Colonic mucosa (tissue), 4 donors: ENCODE data around the gene SHLD1. TPM values are rescaled to one million over a fixed set of nuclear protein-coding genes. Genes with fewer than 3 reads are reported as not detected.

Experiments used
- DNase-seq: peaks from one replicate; pipeline ENCODE4 v3.0.0-alpha.2; 2020
- H3K27ac ChIP-seq: fragments of 200-600 bp; one replicate; pipeline ENCODE4 v1.8.0; 2021
- H3K27me3 ChIP-seq: fragments of 200-600 bp; one replicate; pipeline ENCODE4 v1.8.0; 2021
- H3K36me3 ChIP-seq: fragments of 200-600 bp; one replicate; pipeline ENCODE4 v1.8.0; 2021
- H3K4me1 ChIP-seq: fragments of 200-600 bp; one replicate; pipeline ENCODE4 v1.8.0; 2021; ENCODE audit warnings: mild to moderate bottlenecking
- H3K4me3 ChIP-seq: fragments of 200-600 bp; one replicate; pipeline ENCODE4 v1.8.0; 2021
- H3K9ac ChIP-seq, 2 donors: one replicate each; pipeline ENCODE4 v1.7.0; 2013; ENCODE audit warnings: control low read depth in 2 of 2, low read depth in 2 of 2, low read length in 2 of 2
- H3K9me3 ChIP-seq: fragments of 200-600 bp; one replicate; pipeline ENCODE4 v1.8.0; 2021
- CTCF ChIP-seq: fragments of 200-600 bp; IDR thresholded peaks from one replicate; pipeline ENCODE4 v1.8.0; 2022; ENCODE audit warnings: antibody characterized with exemption, mild to moderate bottlenecking
- intact Hi-C: fragments of 100-400 bp; cut with DNase I; formaldehyde crosslinking; loops from one replicate; pipeline ENCODE4 v1.14.1; 2022
- total RNA-seq, 2 donors: library from RNA; stranded (reverse); fragmentation: NEBNext Ultra II Directional in 1 of 2; extraction: Animal tissue kit (Norgen Biotek cat#: 25700) in 1 of 2; gene quantifications; one replicate each; pipeline ENCODE4 v1.2.1, GENCODE V29; 2021
- donor health status: healthy.
- donor health status: DM: no; HTN: no; CAD: no.
- donor health status: DM: no; HTN: no; CAD: no.

Gene SHLD1
- total RNA-seq, 2 donors from 2014 or later: 4.0 to 9.1 TPM

GRCh38 chr20:5884465-5885335 is 134.5 kb downstream of the SHLD1 start:
- TF ChIP-seq CTCF: no peak
- Histone ChIP-seq H3K36me3 (no peaks in the 10 kb centered on the region), H3K4me3 (no peak overlapping the region), H3K4me1 (no peaks in the 10 kb centered on the region), H3K9me3 (no peaks in the 10 kb centered on the region), H3K27ac (no peak overlapping the region), H3K9ac (no peak overlapping the region), H3K27me3 (no peaks in the 10 kb centered on the region)
- DNase-seq: no peak
- intact Hi-C loops: no loop called here

- no peaks in the 10 kb centered on the region for H3K27me3 ChIP-seq
- no peaks in the 10 kb centered on the region for H3K36me3 ChIP-seq
- no peak overlapping the region for H3K4me3 ChIP-seq
- no peak overlapping the region for H3K9ac ChIP-seq
- no peaks in the 10 kb centered on the region for H3K4me1 ChIP-seq
- H3K27ac ChIP-seq: no peak overlapping the region
- no peaks in the 10 kb centered on the region for H3K9me3 ChIP-seq
- no peak for TF ChIP-seq CTCF
- intact Hi-C loops: no loop called here
- DNase-seq: no peak
Observed at GRCh38 chr20:5885866-5886265, 135.7 kb downstream of the SHLD1 start.

GRCh38 chr20:5886788-5887187 is 136.6 kb downstream of the SHLD1 start:
- Histone ChIP-seq H3K4me1 (no peaks in the 10 kb centered on the region), H3K36me3 (no peaks in the 10 kb centered on the region), H3K9ac (no peak overlapping the region), H3K27ac (no peak overlapping the region), H3K27me3 (no peaks in the 10 kb centered on the region), H3K9me3 (no peaks in the 10 kb centered on the region), H3K4me3 (no peak overlapping the region)
- TF ChIP-seq CTCF: no peak
- DNase-seq: no peak
- intact Hi-C loops: no loop called here

- no peak overlapping the region for H3K9ac ChIP-seq
- no peaks in the 10 kb centered on the region for H3K36me3 ChIP-seq
- TF ChIP-seq CTCF: no peak
- no peak for DNase-seq
- no peaks in the 10 kb centered on the region for H3K4me1 ChIP-seq
- no peaks in the 10 kb centered on the region for H3K9me3 ChIP-seq
- H3K27me3 ChIP-seq: no peaks in the 10 kb centered on the region
- intact Hi-C loops: no loop called here
- H3K4me3 ChIP-seq: no peak overlapping the region
- no peak overlapping the region for H3K27ac ChIP-seq
Observed at GRCh38 chr20:5887386-5887785, 137.2 kb downstream of the SHLD1 start.

- Histone ChIP-seq H3K9me3 (no peaks in the 10 kb centered on the region), H3K4me3 (no peak overlapping the region), H3K4me1 (no peaks in the 10 kb centered on the region), H3K36me3 (no peaks in the 10 kb centered on the region), H3K27me3 (no peaks in the 10 kb centered on the region), H3K27ac (no peak overlapping the region), H3K9ac (no peak overlapping the region)
- intact Hi-C loops: no loop called here
- no peak for TF ChIP-seq CTCF
- no peak for DNase-seq
Observed at GRCh38 chr20:5888041-5888440, 137.8 kb downstream of the SHLD1 start.
